GM06990 (cell line): ENCODE measurements around the gene EXOC3L4.

Experiments used
- DNase-seq: peaks from one replicate; pipeline ENCODE4 v3.0.0-alpha.2; 2011; ENCODE audit not compliant: insufficient read length; ENCODE audit errors: extremely low read depth
- H3K27me3 ChIP-seq: replicated peaks from 2 replicates; pipeline ENCODE4 v1.6.0; 2011; ENCODE audit warnings: low read length; ENCODE audit not compliant: control insufficient read depth, insufficient read depth
- H3K36me3 ChIP-seq: 2 replicates; pipeline ENCODE4 v1.5.1; 2011; ENCODE audit warnings: low read length; ENCODE audit not compliant: control insufficient read depth, insufficient read depth
- H3K4me3 ChIP-seq: replicated peaks from 2 replicates; pipeline ENCODE4 v1.5.1; 2011; ENCODE audit warnings: low read depth, mild to moderate bottlenecking, control low read depth, low read length
- CTCF ChIP-seq: IDR thresholded peaks from 2 replicates; pipeline ENCODE4 v1.5.1; 2011; ENCODE audit warnings: low read length, control low read depth, mild to moderate bottlenecking, inconsistent platforms; ENCODE audit not compliant: insufficient read depth, poor library complexity, severe bottlenecking

Gene EXOC3L4

GRCh38 chr14:103131580-103131979 lies 37.1 kb downstream of the EXOC3L4 start:
- Histone ChIP-seq H3K27me3 (no peaks in the 10 kb centered on the region), H3K4me3 (no peak overlapping the region), H3K36me3 (peaks cover 13% of the 10 kb centered on the region)
- TF ChIP-seq CTCF: no peak
- DNase-seq: no peak

- H3K36me3 ChIP-seq: peaks cover 13% of the 10 kb centered on the region
- no peak for TF ChIP-seq CTCF
- DNase-seq: no peak
- no peaks in the 10 kb centered on the region for H3K27me3 ChIP-seq
- H3K4me3 ChIP-seq: no peak overlapping the region
Measured at GRCh38 chr14:103132381-103133209, 38.1 kb downstream of the EXOC3L4 start.

DNA sequence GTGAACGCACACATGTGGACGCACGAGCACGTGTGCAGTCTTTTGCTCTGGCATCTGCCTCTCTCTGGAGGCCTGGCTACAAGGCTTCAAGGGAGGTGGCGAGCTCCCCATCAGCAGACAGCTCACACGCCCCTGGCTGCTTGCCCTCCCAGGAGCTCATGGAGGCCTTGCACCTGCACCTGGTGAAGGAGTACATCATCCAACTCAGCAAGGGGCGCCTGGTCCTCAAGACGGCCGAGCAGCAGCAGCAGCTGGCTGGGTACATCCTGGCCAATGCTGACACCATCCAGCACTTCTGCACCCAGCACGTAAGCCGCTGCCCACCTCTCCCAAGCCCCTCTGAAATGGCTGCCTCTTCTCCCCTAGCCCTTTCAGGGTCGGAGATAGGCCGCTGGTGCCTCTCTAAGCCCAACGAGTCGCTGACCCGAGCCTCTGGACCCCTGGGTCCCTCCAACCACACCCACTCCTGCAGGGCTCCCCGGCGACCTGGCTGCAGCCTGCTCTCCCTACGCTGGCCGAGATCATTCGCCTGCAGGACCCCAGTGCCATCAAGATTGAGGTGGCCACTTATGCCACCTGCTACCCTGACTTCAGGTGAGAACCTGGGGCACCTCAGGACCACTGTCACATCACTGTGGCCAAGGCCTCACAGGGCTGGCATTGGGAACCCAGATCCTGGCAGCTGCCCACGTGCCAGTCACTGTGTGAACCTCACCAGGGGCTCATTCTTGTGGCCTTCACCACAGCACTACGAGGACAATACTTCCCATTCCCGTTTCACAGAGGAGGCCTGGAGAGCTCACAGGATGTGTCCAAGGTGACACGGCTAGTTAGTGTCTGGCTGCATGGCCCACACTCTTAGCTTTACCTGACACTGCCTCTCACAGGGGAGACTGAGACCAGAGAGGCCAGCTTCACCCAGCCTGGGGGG lies 39.0 kb downstream of the EXOC3L4 start:
- peaks cover 10% of the 10 kb centered on the region for H3K36me3 ChIP-seq
- H3K27me3 ChIP-seq: no peaks in the 10 kb centered on the region
- no peak for DNase-seq
- H3K4me3 ChIP-seq: no peak overlapping the region
- no peak for TF ChIP-seq CTCF

DNA sequence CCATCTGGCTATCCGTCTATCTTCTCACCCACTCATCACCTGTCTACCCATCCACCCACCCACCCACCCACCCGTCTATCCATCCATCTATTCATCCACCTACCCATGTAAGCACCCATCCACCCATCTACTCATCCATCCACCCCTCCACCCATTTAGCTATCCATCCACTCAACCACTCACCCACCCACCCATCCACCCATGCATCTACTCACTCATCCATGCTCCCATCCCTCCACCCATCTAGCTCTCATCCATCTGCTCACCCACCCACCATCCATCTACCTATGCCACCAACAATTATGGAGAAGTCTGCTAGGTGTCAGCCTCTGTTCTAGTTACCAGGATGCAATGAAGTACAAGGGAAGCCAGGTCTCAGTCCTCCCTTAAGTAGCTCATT lies 39.9 kb downstream of the EXOC3L4 start:
- DNase-seq: no peak
- H3K4me3 ChIP-seq: no peak overlapping the region
- H3K36me3 ChIP-seq: peaks cover 10% of the 10 kb centered on the region
- H3K27me3 ChIP-seq: no peaks in the 10 kb centered on the region
- TF ChIP-seq CTCF: no peak

DNA sequence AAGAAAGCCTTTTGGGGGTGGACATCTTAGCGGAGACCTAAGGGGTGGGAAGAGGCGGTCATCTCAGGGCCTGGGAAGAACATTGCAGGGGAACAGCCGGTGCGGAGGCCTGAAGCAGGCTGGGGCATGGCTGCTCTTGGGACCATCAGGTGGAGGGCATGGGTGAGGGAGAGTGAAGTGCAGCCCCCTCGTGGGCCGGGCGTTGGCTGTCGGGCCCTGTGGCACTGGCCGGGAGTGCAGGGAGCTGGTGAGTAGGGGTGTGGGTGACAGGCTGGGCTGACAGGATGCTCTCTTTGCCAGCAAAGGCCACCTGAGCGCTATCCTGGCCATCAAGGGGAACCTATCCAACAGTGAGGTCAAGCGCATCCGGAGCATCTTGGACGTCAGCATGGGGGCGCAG lies 40.4 kb downstream of the EXOC3L4 start:
- no peak for DNase-seq
- H3K36me3 ChIP-seq: peaks cover 8% of the 10 kb centered on the region
- H3K27me3 ChIP-seq: no peaks in the 10 kb centered on the region
- H3K4me3 ChIP-seq: no peak overlapping the region
- TF ChIP-seq CTCF: no peak
